ENCODE measurements around the gene MARK3.
A peak's percentile ranks its signal among the peaks of the same experiment; 100 is the strongest.

The MARK3 gene

DNA sequence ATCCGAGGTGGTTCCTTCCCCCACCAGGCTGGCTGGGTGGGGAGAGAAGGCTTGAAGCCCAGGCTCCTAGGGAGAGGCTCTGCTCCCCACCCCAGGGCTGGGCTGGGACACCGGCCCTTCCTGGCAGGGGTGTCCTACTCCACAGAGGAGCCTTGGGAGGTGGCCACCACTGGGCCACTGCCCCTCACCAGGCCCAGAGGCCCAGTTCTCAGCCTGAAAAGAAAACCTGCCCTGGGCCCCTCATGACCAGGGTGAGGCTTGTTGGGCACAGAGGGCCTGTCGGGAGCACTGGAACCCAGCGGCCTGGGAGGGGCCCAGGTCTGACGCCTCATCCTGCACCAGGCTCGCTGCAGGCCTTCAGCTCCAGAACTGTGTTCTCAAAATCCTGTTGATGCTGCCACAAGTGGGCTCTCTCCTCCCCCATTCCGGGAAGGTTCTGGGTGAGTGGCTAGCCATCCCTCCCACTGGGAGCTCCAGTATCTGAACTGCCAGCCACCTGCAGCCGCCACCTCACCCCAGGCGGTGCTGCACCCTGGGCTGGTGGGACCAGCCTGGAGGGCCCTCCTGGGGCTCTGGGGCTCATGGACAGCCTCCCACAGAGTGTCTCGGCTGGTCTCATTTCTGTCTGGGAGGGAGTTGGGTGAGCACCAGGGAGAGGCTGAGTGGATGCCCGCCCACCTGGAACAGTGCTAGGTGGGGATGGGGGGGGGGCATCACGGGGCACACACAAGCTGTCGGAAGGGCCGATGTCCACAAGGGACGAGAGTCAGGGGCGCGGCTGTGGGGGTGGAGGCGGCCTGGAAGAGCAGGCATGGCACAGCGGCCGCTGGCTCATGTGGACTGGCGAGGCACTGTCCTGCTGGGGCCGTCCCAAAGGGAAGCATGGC lies 165.5 kb downstream of the MARK3 start:
- Histone ChIP-seq H3K9ac (ENCODE audit: low read length) (no peak overlapping the region), H3K4me1 (ENCODE audit: control insufficient read depth, insufficient read depth, low read length) (no peaks in the 10 kb centered on the region; the same call in 1 of the 2 replicates), H3K27me3 (ENCODE audit: control insufficient read depth, insufficient read depth, low read length) (no peaks in the 10 kb centered on the region), H3K27ac (ENCODE audit: low read depth, low read length) (0 out of 2 replicates have a peak overlapping the region, but pooled peaks have one; percentile 8), H3K4me3 (ENCODE audit: low read depth, low read length) (no peak overlapping the region), H3K36me3 (ENCODE audit: control insufficient read depth, insufficient read depth, low read length) (no peaks in the 10 kb centered on the region), H3K9me3 (ENCODE audit: control insufficient read depth, insufficient read depth, low read depth, low read length) (no peaks in the 10 kb centered on the region)

DNA sequence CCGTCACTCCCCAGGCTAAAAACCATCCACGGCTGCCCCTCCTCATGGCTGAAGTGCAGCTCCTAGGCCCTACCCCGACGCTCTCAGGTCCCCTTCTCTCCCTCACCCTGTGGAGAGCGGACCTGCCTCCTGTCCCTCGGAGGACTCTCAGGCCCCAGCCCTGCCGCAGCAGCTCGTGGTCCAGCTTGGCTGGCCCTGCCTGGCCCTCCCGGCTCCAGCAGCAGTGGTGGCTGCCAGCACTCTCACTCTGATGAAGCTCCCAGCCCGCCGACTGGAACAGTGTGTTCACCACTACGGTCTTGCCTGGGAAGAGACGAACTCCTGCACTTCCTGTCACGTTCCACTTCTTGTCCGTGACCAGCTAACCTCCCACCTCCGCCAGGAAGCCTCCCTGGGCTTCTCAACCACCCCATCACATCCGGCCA lies 166.1 kb downstream of the MARK3 start:
- Histone ChIP-seq H3K9ac (ENCODE audit: low read length) (no peak overlapping the region), H3K27me3 (ENCODE audit: control insufficient read depth, insufficient read depth, low read length) (no peaks in the 10 kb centered on the region), H3K27ac (ENCODE audit: low read depth, low read length) (no peak overlapping the region), H3K9me3 (ENCODE audit: control insufficient read depth, insufficient read depth, low read depth, low read length) (no peaks in the 10 kb centered on the region), H3K4me1 (ENCODE audit: control insufficient read depth, insufficient read depth, low read length) (no peaks in the 10 kb centered on the region; the same call in 1 of the 2 replicates), H3K36me3 (ENCODE audit: control insufficient read depth, insufficient read depth, low read length) (no peaks in the 10 kb centered on the region), H3K4me3 (ENCODE audit: low read depth, low read length) (no peak overlapping the region)

DNA sequence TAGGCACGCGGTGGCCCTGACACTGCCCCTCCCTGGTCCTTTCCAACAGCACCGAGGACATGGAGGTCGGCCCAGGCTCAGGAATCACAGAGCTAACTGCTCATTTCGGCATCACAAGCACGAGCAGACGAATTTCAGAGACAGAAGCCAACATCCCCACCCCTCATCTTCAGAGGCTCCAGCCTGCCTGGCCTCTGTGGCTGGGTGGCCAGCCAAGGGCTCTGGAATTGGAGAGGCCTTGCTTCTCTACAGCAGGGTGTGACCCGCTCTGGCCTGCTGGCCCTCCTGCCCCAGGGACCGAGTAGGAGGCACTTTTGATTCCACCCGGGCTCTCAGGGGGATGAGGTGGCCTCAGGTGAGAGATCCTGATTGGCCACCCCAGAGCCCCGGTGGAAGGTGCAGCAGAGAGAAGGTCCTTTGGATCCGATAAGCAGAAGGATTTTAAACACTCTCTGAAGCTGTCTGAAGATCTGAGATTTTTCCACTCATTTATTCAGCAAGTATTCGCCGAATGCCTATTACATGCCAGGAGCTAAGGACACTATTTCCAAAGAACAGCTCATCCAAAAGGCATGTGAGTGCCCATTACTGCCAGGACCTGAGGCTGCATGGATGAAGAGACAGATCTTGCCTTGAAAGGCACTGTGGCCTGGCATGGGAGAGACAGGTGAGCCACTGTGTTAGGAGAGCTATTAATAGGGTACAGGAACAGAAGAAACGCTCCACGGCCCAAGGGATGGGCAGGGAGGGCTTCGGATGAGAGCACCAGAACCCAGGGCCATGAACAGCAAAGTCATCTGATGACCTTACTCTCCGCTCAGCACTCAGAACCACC lies 167.0 kb downstream of the MARK3 start:
- no peaks in the 10 kb centered on the region for H3K9me3 ChIP-seq (ENCODE audit: control insufficient read depth, insufficient read depth, low read depth, low read length)
- no peaks in the 10 kb centered on the region for H3K36me3 ChIP-seq (ENCODE audit: control insufficient read depth, insufficient read depth, low read length)
- no peak overlapping the region for H3K4me3 ChIP-seq (ENCODE audit: low read depth, low read length)
- no peaks in the 10 kb centered on the region for H3K27me3 ChIP-seq (ENCODE audit: control insufficient read depth, insufficient read depth, low read length)
- no peak overlapping the region for H3K27ac ChIP-seq (ENCODE audit: low read depth, low read length)
- H3K4me1 ChIP-seq (ENCODE audit: control insufficient read depth, insufficient read depth, low read length) = no peaks in the 10 kb centered on the region; the same call in 1 of the 2 replicates
- H3K9ac ChIP-seq (ENCODE audit: low read length) = no peak overlapping the region

- Histone ChIP-seq H3K4me3 (ENCODE audit: low read depth, low read length) (no peak overlapping the region), H3K36me3 (ENCODE audit: control insufficient read depth, insufficient read depth, low read length) (no peaks in the 10 kb centered on the region; the same call in 1 of the 2 replicates), H3K27ac (ENCODE audit: low read depth, low read length) (no peak overlapping the region), H3K4me1 (ENCODE audit: control insufficient read depth, insufficient read depth, low read length) (no peaks in the 10 kb centered on the region; the same call in 1 of the 2 replicates), H3K27me3 (ENCODE audit: control insufficient read depth, insufficient read depth, low read length) (no peaks in the 10 kb centered on the region), H3K9me3 (ENCODE audit: control insufficient read depth, insufficient read depth, low read depth, low read length) (no peaks in the 10 kb centered on the region), H3K9ac (ENCODE audit: low read length) (no peak overlapping the region)
Measured at GRCh38 chr14:103552846-103553210, 167.6 kb downstream of the MARK3 start.
